Epithelial cell of esophagus (primary cell): Measurements from ENCODE around the gene ADCK1.
"Not testable (repeated sequence)": the region's sequence is repeated elsewhere in the genome, so short reads cannot be mapped to it uniquely, and the experiment has no call there.

ENCODE experiments used
- DNase-seq: peaks from one replicate; pipeline ENCODE4 v3.0.0; 2010; ENCODE audit warnings: low read depth
- H3K4me3 ChIP-seq: 2 replicates; pipeline ENCODE4 v1.5.1; 2011; ENCODE audit warnings: mild to moderate bottlenecking, low read length, control low read depth
- CTCF ChIP-seq: IDR thresholded peaks from 2 replicates; pipeline ENCODE4 v1.5.1; 2011; ENCODE audit warnings: low read depth, mild to moderate bottlenecking, low read length, control low read depth, inconsistent platforms; ENCODE audit not compliant: insufficient read depth; ENCODE audit errors: missing control alignments

The ADCK1 gene

GRCh38 chr14:77800814-77801213, 905 bp downstream of the ADCK1 start:
- H3K4me3 ChIP-seq: peak overlapping the region; percentile 71
- DNase-seq: no peak
- TF ChIP-seq CTCF: no peak

- DNase-seq: peak; percentile 59
- H3K4me3 ChIP-seq: no peak overlapping the region
- peak; percentile 37 for TF ChIP-seq CTCF
Observed at GRCh38 chr14:77804592-77804991, 4.7 kb downstream of the ADCK1 start.

- DNase-seq: no peak
- TF ChIP-seq CTCF: no peak
- H3K4me3 ChIP-seq: no peak overlapping the region
Observed at GRCh38 chr14:77805706-77806105, 5.8 kb downstream of the ADCK1 start.

GRCh38 chr14:77808250-77808649, 8.3 kb downstream of the ADCK1 start:
- no peak for DNase-seq
- no peak overlapping the region for H3K4me3 ChIP-seq
- TF ChIP-seq CTCF: no peak

- TF ChIP-seq CTCF: no peak
- H3K4me3 ChIP-seq: no peak overlapping the region
- no peak for DNase-seq
Observed at GRCh38 chr14:77809011-77809410, 9.1 kb downstream of the ADCK1 start.

GRCh38 chr14:77812028-77812427, 12.1 kb downstream of the ADCK1 start:
- TF ChIP-seq CTCF: no peak
- no peak for DNase-seq
- no peak overlapping the region for H3K4me3 ChIP-seq

- not testable (repeated sequence) for DNase-seq, H3K4me3 ChIP-seq
Observed at GRCh38 chr14:77812682-77813081, 12.8 kb downstream of the ADCK1 start.

GRCh38 chr14:77822307-77822706, 22.4 kb downstream of the ADCK1 start:
- H3K4me3 ChIP-seq: no peak overlapping the region
- no peak for TF ChIP-seq CTCF
- no peak for DNase-seq
